Mesothelial cell of epicardium (in vitro differentiated cells): ENCODE data around the gene RETREG3. TPM values are rescaled to one million over a fixed set of nuclear protein-coding genes. Genes with fewer than 3 reads are reported as not detected.

Experiments used
- DNase-seq, 2 experiments: peaks; one replicate each; pipeline ENCODE4 v3.0.0; 2021; ENCODE audit warnings: low spot score in 2 of 2; ENCODE audit not compliant: unreplicated experiment in 2 of 2
- H3K27ac Mint-ChIP-seq: 2 replicates; pipeline ENCODE4 v1.8.0; 2021; ENCODE audit warnings: mixed read lengths
- H3K27me3 Mint-ChIP-seq: 2 replicates; pipeline ENCODE4 v1.8.0; 2021; ENCODE audit warnings: low read depth, mixed read lengths
- H3K36me3 Mint-ChIP-seq: 2 replicates; pipeline ENCODE4 v1.8.0; 2021; ENCODE audit warnings: mixed read lengths
- H3K4me1 Mint-ChIP-seq: 2 replicates; pipeline ENCODE4 v1.8.0; 2021; ENCODE audit warnings: mixed read lengths
- H3K4me3 Mint-ChIP-seq: 2 replicates; pipeline ENCODE4 v1.8.0; 2021; ENCODE audit warnings: mild to moderate bottlenecking, moderate library complexity, mixed read lengths
- H3K9me3 Mint-ChIP-seq: 2 replicates; pipeline ENCODE4 v1.8.0; 2021; ENCODE audit warnings: mixed read lengths
- total RNA-seq: library from RNA; stranded (reverse); gene quantifications from 3 replicates; pipeline ENCODE4 v1.2.1, GENCODE V29; 2021
- TF ChIP-seq, protein P1 (sequence below): fragments of 200-600 bp; sonication (generic); IDR thresholded peaks from one replicate; pipeline ENCODE4 v1.5.0; 2021; ENCODE audit warnings: antibody characterized with exemption; ENCODE audit not compliant: unreplicated experiment

RETREG3 gene
- total RNA-seq, 1 donor from 2014 or later, result 77.7 TPM

DNA sequence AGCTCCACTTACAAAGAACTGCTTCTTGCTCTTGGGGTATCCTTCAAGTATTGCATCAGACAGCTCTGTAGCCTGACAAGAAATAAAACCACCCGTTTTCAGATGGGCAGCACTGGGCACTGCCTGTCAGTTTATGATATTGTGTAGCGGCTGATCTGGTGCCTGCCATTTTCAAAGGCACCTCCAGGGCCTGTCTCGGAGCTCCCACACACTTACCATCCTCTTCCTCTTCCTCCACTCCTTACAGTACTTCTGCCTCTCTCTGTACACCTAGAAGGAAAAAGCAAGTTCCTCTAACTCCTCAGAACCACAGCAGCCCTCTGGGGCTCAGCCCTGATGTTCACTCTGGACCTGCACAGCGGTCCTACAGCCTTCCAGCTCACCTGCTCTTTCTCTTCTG, 36.1 kb downstream of the RETREG3 start:
- TF ChIP-seq, protein P1, sequence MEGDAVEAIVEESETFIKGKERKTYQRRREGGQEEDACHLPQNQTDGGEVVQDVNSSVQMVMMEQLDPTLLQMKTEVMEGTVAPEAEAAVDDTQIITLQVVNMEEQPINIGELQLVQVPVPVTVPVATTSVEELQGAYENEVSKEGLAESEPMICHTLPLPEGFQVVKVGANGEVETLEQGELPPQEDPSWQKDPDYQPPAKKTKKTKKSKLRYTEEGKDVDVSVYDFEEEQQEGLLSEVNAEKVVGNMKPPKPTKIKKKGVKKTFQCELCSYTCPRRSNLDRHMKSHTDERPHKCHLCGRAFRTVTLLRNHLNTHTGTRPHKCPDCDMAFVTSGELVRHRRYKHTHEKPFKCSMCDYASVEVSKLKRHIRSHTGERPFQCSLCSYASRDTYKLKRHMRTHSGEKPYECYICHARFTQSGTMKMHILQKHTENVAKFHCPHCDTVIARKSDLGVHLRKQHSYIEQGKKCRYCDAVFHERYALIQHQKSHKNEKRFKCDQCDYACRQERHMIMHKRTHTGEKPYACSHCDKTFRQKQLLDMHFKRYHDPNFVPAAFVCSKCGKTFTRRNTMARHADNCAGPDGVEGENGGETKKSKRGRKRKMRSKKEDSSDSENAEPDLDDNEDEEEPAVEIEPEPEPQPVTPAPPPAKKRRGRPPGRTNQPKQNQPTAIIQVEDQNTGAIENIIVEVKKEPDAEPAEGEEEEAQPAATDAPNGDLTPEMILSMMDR, result no peak
- Mint-ChIP-seq H3K27ac (no peak overlapping the region), H3K27me3 (no peaks in the 10 kb centered on the region), H3K9me3 (no peaks in the 10 kb centered on the region), H3K36me3 (peaks cover 22% of the 10 kb centered on the region), H3K4me3 (no peak overlapping the region), H3K4me1 (peaks cover 17% of the 10 kb centered on the region)
- no peak for DNase-seq

DNA sequence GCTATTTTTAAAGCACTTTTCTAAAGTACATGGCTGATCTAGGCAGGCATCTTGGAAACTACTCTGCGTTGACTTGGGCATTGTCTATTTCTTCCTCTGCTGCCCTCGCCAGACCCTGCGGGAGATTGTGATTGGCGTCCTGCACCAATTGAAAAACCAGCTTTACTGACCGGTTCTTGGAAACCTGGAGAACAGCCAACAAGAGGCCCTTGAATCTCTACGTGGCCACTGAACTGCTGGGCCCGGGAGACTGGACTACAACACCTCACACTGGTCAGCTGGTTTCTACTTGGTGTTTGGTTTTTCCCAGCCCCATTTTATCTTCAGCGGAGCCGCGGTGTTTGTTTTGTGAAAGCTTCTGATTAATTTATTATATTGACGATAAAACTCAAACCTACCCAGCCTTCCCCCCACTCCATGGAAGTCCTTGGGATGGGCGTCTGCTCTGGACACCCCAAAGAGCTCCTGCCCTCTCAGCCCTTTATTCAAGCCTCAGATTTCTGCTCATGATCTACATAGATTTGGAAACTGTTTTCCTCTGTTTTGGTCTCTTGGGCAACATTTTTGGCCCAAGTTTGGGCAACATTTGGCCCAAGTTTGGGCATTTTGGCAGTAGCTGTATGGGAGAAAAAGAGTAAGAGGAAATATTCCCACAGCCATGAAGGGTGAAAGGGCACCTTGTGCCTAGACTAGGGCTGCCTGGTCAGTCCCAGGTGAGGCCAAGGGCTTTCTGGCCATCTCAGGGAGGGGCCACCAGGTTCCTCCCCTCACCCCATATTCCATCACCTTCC, 37.5 kb downstream of the RETREG3 start:
- Mint-ChIP-seq H3K9me3 (no peaks in the 10 kb centered on the region), H3K36me3 (peaks cover 22% of the 10 kb centered on the region), H3K27me3 (no peaks in the 10 kb centered on the region), H3K4me1 (peaks cover 14% of the 10 kb centered on the region), H3K4me3 (no peak overlapping the region), H3K27ac (no peak overlapping the region)
- TF ChIP-seq, protein P1, result no peak
- DNase-seq, result no peak

DNA sequence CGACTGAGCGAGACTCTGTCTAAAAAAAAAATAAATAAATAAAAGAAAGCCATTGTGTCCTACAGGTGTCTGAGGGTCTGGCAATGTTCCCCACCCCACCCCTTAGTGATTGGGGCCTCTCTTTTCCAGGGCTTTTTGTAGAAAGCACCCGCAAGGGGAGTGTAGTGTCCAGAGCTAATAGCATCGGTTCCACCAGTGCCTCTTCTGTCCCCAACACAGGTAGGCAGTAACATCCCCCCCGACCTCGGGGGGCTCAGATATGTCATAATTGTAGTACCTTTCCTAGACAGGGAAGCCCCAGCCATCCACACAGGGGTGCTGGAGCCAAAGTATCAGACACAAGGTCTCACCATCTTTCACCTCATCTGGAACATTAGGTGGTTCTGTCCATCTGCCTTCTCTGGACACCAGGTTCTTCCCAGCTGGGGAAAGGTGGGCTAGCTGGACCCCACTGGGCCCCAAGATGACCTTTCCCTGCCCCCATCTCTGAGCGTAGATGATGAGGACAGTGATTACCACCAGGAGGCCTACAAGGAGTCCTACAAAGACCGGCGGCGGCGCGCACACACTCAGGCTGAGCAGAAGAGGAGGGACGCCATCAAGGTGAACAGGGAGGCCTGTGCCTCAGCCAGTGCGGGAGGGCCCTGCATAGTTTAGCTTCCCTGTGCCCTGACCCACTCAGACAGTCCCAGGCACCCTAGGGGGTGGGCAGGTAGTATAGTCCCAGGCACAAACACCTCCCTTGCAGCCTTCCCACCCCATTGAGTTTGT, 40.6 kb downstream of the RETREG3 start:
- H3K4me1 Mint-ChIP-seq, result peaks cover 15% of the 10 kb centered on the region
- TF ChIP-seq, protein P1, result no peak
- H3K4me3 Mint-ChIP-seq, result peak overlapping the region; percentile 94
- no peaks in the 10 kb centered on the region for H3K9me3 Mint-ChIP-seq
- H3K27me3 Mint-ChIP-seq, result no peaks in the 10 kb centered on the region
- no peak overlapping the region for H3K27ac Mint-ChIP-seq
- no peak for DNase-seq
- H3K36me3 Mint-ChIP-seq, result peaks cover 16% of the 10 kb centered on the region

DNA sequence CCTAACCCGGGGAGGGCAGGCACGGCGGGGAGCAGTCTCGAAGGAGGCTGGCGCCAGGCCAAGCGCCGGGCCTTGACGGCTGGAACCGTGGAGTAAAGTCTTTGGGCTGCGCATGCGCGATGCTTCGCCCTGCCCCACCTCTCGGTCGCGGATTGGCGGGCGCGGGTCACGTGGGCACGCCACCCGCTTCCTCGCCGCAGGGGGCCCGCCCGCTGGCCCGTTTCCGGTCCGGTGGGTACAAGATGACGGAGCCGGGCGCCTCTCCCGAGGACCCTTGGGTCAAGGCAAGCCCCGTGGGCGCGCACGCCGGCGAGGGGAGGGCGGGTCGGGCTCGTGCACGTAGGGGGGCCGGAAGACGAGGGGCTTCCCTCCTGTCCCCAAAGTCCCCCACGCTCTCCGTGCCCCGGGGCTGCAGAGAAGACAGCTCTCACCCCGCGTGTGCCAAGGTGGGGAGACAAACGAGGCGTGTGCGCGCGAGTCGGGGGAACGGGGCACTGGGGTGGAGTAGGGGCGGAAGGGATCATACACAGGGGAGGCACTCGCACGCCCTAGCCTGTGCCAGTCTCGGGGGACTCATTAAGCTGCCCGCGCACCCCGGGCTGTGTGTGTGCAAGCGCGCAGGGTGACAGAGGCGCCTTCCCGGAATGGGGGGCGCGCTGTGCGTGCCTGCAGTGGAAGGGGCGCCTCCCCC, 42.1 kb downstream of the RETREG3 start, which contains the start of gene MLX:
Gene MLX (plus strand): TSS at position 218 of the 691 bp plus-strand sequence. CDS start 25 bp downstream, at position 243.
- H3K4me3 Mint-ChIP-seq, result peak within 1 kb of the TSS; percentile 94
- no peaks in the 10 kb centered on the region for H3K9me3 Mint-ChIP-seq
- peaks cover 26% of the 10 kb centered on the region for H3K4me1 Mint-ChIP-seq
- no peaks in the 10 kb centered on the region for H3K27me3 Mint-ChIP-seq
- H3K27ac Mint-ChIP-seq, result peak within 1 kb of the TSS; percentile 91
- peak; percentile 95 for DNase-seq
- peaks cover 9% of the 10 kb centered on the region for H3K36me3 Mint-ChIP-seq
- TF ChIP-seq, protein P1, result peak; percentile 9

DNA sequence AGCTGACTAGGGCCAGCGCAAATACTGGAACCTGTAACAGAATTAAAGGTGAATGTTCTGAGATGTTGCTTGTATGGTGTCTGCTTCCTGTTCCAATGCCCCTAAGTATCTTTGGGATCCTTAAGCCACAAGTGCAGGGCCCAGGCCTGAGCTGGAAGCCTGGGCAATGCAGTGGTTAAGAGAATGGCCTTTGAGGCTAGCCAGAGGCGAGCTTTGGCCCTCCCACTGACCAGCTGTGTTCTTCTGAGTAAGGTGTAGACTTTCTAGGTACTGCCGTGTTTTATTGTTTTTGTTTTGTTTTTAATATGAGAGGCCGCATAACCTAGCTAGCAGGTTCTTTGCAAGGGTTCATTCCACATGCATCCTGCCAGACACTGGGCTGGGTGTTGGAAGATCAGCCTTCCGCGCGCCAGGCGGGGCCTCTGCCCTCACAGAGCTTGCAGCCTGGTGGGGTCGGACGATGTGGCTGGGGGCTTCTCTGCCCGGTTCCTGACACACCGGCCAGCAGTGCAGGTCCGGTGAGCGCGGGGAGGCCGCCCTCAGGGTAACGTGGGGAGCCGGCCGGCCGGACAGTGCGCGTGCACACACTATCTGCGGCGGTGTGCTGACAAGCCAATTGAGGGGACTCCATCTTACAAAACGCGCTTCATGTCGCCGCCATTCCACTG, 42.8 kb downstream of the RETREG3 start:
- H3K9me3 Mint-ChIP-seq, result no peaks in the 10 kb centered on the region
- no peaks in the 10 kb centered on the region for H3K27me3 Mint-ChIP-seq
- peak overlapping the region; percentile 94 for H3K4me3 Mint-ChIP-seq
- DNase-seq, result no peak
- peaks cover 29% of the 10 kb centered on the region for H3K4me1 Mint-ChIP-seq
- TF ChIP-seq, protein P1, result no peak
- H3K36me3 Mint-ChIP-seq, result peaks cover 6% of the 10 kb centered on the region
- H3K27ac Mint-ChIP-seq, result peak overlapping the region; percentile 87
